ENCODE results near the gene FAM217B.

The FAM217B gene

GRCh38 chr20:59972037-59972801 lies 32.0 kb downstream of the FAM217B start:
- in situ Hi-C loops (cut with HindIII; ENCODE audit: low sequenced_read_pairs) = no loop called here

DNA sequence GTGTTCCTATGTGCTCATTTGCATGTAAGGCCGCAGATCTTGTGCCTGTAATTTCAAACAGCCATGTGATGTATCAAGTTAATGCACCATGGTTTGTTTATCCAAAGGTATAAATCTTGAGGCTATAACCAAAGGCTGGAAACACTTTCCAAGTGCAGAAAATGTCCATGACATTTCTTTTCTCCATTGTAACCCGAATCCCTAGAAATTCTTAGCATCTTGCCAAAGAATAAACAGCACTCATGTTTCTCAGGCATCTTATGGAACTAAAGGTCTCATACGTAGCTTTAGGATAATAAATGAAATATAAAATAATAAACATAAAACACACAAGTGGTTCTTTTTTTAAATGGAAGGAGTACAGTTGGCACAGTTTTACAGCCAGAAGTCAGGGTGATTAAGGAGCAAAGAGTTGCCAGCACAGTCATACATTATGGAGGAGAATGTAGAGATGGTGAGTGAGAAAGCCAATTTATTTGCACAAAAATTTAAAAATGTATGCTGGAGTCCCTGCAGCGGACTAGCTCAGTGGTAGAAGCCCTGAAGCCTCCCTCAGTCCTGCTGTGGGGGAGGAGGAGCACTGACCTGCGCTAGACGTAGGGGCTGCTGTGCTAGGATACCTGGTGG lies 36.1 kb downstream of the FAM217B start:
- in situ Hi-C loops (cut with HindIII; ENCODE audit: low sequenced_read_pairs) = no loop called here

- in situ Hi-C loops (cut with HindIII; ENCODE audit: low sequenced_read_pairs) = no loop called here
Measured at GRCh38 chr20:59977086-59977485, 36.9 kb downstream of the FAM217B start.

DNA sequence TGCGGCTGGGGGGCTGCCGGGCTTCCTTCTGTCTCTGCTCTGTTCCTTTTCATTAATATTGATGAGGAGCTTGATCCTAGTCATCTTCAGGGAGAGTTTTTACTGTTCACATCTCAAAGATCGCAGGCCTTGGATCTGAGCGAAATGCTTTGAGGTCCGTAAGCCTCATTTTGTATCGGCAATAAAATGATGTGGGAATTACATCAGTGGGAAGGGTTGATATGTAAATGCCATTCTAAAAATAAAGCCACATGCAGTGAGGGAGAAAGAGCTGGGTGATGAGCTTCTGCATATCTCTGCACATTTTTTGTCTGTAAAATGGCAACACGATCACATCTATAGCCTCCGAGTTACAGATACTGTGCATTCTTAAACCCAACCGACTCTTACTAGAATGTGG lies 42.9 kb downstream of the FAM217B start:
- in situ Hi-C loops (cut with HindIII; ENCODE audit: low sequenced_read_pairs) = no loop called here

DNA sequence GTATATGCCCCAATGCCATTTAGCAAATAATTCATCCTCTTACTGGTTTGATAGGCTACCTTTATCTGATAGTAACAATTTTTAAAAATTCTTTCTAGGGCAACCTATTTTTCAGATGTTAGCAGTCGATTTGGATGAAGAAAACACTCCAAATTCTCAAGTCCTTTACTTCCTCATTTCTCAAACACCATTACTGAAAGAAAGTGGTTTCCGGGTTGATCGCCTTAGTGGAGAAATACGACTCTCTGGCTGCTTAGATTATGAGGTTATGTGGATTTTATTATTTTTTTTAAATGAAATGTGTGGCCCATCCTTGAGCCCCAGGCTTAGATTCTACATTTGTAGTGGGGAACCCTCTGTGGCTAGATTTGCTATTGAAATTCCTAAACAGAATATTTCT lies 44.4 kb downstream of the FAM217B start:
- in situ Hi-C loops (cut with HindIII; ENCODE audit: low sequenced_read_pairs) = no loop called here

- in situ Hi-C loops (cut with HindIII; ENCODE audit: low sequenced_read_pairs) = no loop called here
Measured at GRCh38 chr20:59985164-59985563, 45.0 kb downstream of the FAM217B start.

DNA sequence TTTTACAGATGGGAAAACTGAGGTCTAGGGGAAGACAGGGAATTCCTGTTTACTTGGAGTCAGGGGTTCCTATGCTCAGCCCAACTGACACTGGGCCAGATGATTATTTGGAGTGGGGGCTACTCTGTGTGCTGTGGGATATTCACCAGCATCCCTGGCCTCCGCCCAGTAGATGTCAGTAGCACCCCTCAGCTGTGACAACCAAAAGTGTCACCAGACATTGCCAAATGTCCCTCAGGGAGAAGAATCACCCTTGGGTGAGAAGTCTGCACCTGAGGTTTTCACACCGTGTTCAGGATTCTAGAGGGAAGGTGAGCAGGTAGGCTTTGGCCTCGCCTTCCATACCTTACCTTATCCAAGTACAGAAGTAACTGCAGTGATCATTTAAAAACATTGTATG lies 45.7 kb downstream of the FAM217B start:
- in situ Hi-C loops (cut with HindIII; ENCODE audit: low sequenced_read_pairs) = no loop called here

DNA sequence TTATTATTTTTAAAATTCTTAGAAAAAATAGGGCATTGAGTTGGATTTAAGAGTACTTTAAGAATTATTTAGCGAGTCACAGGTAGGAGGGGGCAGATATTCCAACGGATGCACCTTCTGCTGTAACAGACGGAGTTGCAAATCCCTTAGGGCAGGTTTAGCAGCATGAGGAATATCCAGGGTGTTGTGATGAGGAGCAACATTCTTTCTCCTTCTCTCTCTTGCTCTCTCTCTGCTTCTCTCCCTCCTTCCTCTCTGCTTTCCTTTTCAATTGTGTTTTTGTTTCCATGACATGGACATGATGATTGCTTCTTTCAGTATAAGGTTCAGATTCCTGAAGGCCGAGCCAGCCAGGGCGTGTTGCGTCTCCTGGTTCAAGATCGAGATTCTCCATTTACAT lies 46.9 kb downstream of the FAM217B start:
- in situ Hi-C loops (cut with HindIII; ENCODE audit: low sequenced_read_pairs) = no loop called here

DNA sequence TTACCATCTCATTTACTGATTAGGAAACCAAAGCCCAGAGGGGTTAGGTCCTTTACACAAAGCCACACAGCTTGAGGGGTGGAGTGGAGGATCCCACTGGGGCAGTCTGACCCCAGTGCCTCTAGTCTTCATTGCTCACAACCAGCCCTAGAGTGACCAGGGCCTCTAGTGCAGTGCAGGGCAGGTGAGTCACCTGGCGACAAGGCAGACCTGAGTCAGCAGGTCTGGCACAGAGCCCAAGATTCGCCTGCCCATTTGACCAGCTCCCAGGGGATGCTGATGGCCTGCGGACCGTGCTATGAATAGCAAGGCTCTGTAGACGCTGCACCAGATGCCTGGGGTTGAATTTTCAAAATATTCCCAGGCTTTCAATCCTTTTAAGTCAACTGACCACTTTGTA lies 48.0 kb downstream of the FAM217B start:
- in situ Hi-C loops (cut with HindIII; ENCODE audit: low sequenced_read_pairs) = no loop called here

- in situ Hi-C loops (cut with HindIII; ENCODE audit: low sequenced_read_pairs) = no loop called here
Measured at GRCh38 chr20:59992526-59993084, 52.4 kb downstream of the FAM217B start.

DNA sequence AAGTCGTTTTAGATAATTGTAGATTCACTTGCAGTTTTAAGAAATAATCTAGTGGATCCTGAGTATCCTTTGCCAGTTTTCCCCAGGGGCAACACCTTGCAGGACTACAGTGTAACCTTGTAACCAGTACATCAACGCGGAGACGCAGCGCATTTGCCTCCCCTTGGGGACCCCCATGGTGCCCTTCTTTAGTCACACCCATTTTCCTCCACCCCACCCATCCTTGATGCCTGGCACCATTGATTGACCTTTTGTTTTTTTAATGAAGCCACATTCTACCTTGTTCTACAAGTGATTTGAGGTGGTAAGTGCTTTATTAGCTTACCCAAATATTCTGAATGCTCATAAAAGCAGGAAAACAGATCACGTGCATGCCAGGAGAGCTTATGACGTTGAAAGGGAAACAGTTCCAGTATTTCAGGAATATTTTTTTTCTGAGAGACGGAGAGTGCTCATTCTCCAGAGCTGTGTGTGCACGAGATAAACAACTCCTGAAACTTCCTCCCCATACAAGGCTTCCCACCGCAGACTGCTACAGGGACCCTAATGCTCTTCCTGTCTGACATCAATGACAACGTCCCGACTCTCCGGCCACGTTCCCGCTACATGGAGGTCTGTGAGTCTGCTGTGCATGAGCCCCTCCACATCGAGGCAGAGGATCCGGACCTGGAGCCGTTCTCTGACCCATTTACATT lies 53.7 kb downstream of the FAM217B start:
- in situ Hi-C loops (cut with HindIII; ENCODE audit: low sequenced_read_pairs) = no loop called here

GRCh38 chr20:59994697-59995122 lies 54.5 kb downstream of the FAM217B start:
- in situ Hi-C loops (cut with HindIII; ENCODE audit: low sequenced_read_pairs) = no loop called here

GRCh38 chr20:59996108-59996507 lies 55.9 kb downstream of the FAM217B start:
- in situ Hi-C loops (cut with HindIII; ENCODE audit: low sequenced_read_pairs) = no loop called here

DNA sequence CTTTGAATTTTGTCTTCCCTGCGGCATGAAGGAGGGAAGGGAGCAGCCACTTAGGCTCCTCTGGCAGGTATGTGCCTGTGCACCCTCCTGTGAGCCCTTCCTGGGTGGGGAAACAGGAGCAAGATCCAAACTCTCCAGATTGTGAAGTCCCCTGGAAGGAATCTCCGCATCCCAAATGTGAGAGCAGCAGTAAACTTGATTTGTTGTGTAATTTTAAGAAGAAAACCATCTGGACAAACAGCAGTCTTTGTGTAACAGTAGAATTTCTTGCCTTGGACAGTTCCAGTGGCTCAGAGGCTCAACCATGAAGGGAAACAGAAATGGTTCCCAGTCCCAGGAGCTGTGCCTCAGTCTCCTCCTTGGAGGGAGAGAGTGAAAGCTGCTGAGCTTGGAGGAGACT lies 57.7 kb downstream of the FAM217B start:
- in situ Hi-C loops (cut with HindIII; ENCODE audit: low sequenced_read_pairs) = no loop called here
